ENCODE results near the gene DGAT2L6. TPM values are rescaled to one million over a fixed set of nuclear protein-coding genes. Genes with fewer than 3 reads are reported as not detected.

DGAT2L6 gene
- total RNA-seq, 2 experiments from 2014 or later, result not detected

- intact Hi-C loops (cut with micrococcal nuclease; ENCODE audit: unreplicated experiment), result no loop called here
- no peaks in the 10 kb centered on the region for H4K20me1 ChIP-seq (ENCODE audit: insufficient read depth, low read length)
- no peak overlapping the region for H3K4me3 ChIP-seq (ENCODE audit: low read depth, low read length, poor library complexity, severe bottlenecking)
- ChIA-PET CTCF (ENCODE audit: unreplicated experiment) (no interaction called here), POLR2A (no interaction called here)
- H3K9me3 ChIP-seq (ENCODE audit: low read length), result no peaks in the 10 kb centered on the region
- TF ChIP-seq CTCF (conservative IDR thresholded peaks at IDR 0.05; ENCODE audit: low read length) (no peak), EZH2phosphoT487 (IDR thresholded peaks at IDR 0.05; ENCODE audit: borderline replicate concordance, low read depth, low read length) (no peak)
- no peak overlapping the region for H3K4me2 ChIP-seq (ENCODE audit: low read length)
- H3K36me3 ChIP-seq (ENCODE audit: insufficient read depth, low read length), result no peaks in the 10 kb centered on the region
- no peak for DNase-seq (ENCODE audit: low spot score)
- no peaks in the 10 kb centered on the region for H3K4me1 ChIP-seq (ENCODE audit: insufficient read depth, low read length, poor library complexity, severe bottlenecking)
- no peak overlapping the region for H2AFZ ChIP-seq (ENCODE audit: low read length)
- BruUV-seq (replicated peaks), result no TSS peak
- H3K79me2 ChIP-seq (ENCODE audit: insufficient read depth, low read depth, low read length), result no peaks in the 10 kb centered on the region
- H3K27ac ChIP-seq (ENCODE audit: low read depth, low read length, poor library complexity, severe bottlenecking), result no peak overlapping the region
- H3K9me2 ChIP-seq (ENCODE audit: insufficient read depth, low read length), result no peaks in the 10 kb centered on the region
Observed at GRCh38 chrX:70219938-70220764, 42.9 kb downstream of the DGAT2L6 start.

GRCh38 chrX:70226048-70226447 is 48.8 kb downstream of the DGAT2L6 start:
- no peak for DNase-seq (ENCODE audit: low spot score)
- ChIA-PET CTCF (ENCODE audit: unreplicated experiment) (no interaction called here), POLR2A (no interaction called here)

More at GRCh38 chrX:70226048-70226447, 48.8 kb downstream of the DGAT2L6 start:
- no peaks in the 10 kb centered on the region for H3K9me2 ChIP-seq (ENCODE audit: insufficient read depth, low read length)
- H3K9me3 ChIP-seq (ENCODE audit: low read length), result no peaks in the 10 kb centered on the region
- BruUV-seq (replicated peaks), result no TSS peak
- no peaks in the 10 kb centered on the region for H3K4me1 ChIP-seq (ENCODE audit: insufficient read depth, low read length, poor library complexity, severe bottlenecking)
- H3K4me2 ChIP-seq (ENCODE audit: low read length), result no peak overlapping the region
- intact Hi-C loops (cut with micrococcal nuclease; ENCODE audit: unreplicated experiment), result no loop called here
- TF ChIP-seq CTCF (conservative IDR thresholded peaks at IDR 0.05; ENCODE audit: low read length) (no peak), EZH2phosphoT487 (IDR thresholded peaks at IDR 0.05; ENCODE audit: borderline replicate concordance, low read depth, low read length) (no peak)
- H3K4me3 ChIP-seq (ENCODE audit: low read depth, low read length, poor library complexity, severe bottlenecking), result no peak overlapping the region
- no peak overlapping the region for H2AFZ ChIP-seq (ENCODE audit: low read length)
- no peaks in the 10 kb centered on the region for H4K20me1 ChIP-seq (ENCODE audit: insufficient read depth, low read length)
- H3K27ac ChIP-seq (ENCODE audit: low read depth, low read length, poor library complexity, severe bottlenecking), result no peak overlapping the region
- no peaks in the 10 kb centered on the region for H3K79me2 ChIP-seq (ENCODE audit: insufficient read depth, low read depth, low read length)
- no peaks in the 10 kb centered on the region for H3K36me3 ChIP-seq (ENCODE audit: insufficient read depth, low read length)
